Activated naive CD8-positive, alpha-beta T cell treated with anti-CD3 and anti-CD28 coated beads, Interleukin-2, amount 10 ng/mL, durations not matched to agents 7 days and 5 days (primary cell): ENCODE results near the gene PALD1. TPM values are rescaled to one million over a fixed set of nuclear protein-coding genes. Genes with fewer than 3 reads are reported as not detected.

Experiments used
- ATAC-seq: fragments of 150-1000 bp; cut with Tn5 transposase; one replicate; pipeline ENCODE4 v1.10.0; 2021; ENCODE audit warnings: low read depth, moderate library complexity
- POLR2A ChIA-PET: fragments of 350-600 bp; sonication (Branson Sonifier 250); formaldehyde crosslinking; loops from one replicate; lab custom pipeline; 2021; ENCODE audit warnings: antibody characterized with exemption; lab: Charles Lee
- DNase-seq: peaks from one replicate; pipeline ENCODE4 v3.0.0; 2021
- H3K27ac Mint-ChIP-seq: one replicate; pipeline ENCODE4 v1.8.0; 2022; ENCODE audit warnings: mild to moderate bottlenecking, mixed read lengths
- H3K27me3 Mint-ChIP-seq: one replicate; pipeline ENCODE4 v1.8.0; 2022; ENCODE audit warnings: mild to moderate bottlenecking, moderate library complexity, mixed read lengths
- H3K36me3 Mint-ChIP-seq: one replicate; pipeline ENCODE4 v1.8.0; 2021; ENCODE audit warnings: mild to moderate bottlenecking, mixed read lengths
- H3K4me1 Mint-ChIP-seq: one replicate; pipeline ENCODE4 v1.8.0; 2021; ENCODE audit warnings: mixed read lengths
- H3K4me3 Mint-ChIP-seq: one replicate; pipeline ENCODE4 v1.8.0; 2022; ENCODE audit warnings: mild to moderate bottlenecking, moderate library complexity, mixed read lengths
- H3K9me3 Mint-ChIP-seq: one replicate; pipeline ENCODE4 v1.8.0; 2021; ENCODE audit warnings: mixed read lengths
- total RNA-seq, 2 experiments: library from RNA; stranded (reverse); gene quantifications; one replicate each; pipeline ENCODE4 v1.2.3, GENCODE V29; 2021

PALD1 gene
- total RNA-seq, 2 experiments from 2014 or later = 1.1 to 1.4 TPM

DNA sequence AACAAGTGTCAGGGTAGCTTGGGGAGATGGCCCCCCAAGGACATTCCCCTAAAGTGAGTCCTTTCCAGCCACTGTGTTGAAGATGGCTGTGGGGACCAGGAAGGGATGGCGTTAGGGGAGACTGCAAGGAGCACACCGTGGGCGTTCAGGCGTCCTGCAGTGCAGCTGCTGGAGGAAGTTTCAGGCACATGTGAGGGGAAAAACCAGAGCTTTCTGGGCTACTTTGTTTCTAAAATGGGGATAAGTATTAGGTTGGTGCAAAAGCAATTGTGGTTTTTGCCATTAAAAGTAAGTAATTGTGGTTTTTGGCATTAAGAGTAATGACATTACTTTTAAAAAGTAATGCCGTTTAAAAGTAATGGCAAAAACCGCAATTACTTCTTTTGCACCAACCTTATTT lies 109.7 kb downstream of the PALD1 start:
- Mint-ChIP-seq H3K4me3 (no peak overlapping the region), H3K36me3 (no peaks in the 10 kb centered on the region), H3K9me3 (no peaks in the 10 kb centered on the region), H3K4me1 (peaks cover 24% of the 10 kb centered on the region), H3K27ac (no peak overlapping the region), H3K27me3 (peaks cover 8% of the 10 kb centered on the region)
- DNase-seq (no peak), ATAC-seq (no peak)
- POLR2A ChIA-PET = interaction anchor here (1.2 to 1.8 kb wide), 3 partner anchors 9 to 13 kb away, joined by 3 to 5 read pairs (median 4); no protein-coding TSS in a partner anchor

DNA sequence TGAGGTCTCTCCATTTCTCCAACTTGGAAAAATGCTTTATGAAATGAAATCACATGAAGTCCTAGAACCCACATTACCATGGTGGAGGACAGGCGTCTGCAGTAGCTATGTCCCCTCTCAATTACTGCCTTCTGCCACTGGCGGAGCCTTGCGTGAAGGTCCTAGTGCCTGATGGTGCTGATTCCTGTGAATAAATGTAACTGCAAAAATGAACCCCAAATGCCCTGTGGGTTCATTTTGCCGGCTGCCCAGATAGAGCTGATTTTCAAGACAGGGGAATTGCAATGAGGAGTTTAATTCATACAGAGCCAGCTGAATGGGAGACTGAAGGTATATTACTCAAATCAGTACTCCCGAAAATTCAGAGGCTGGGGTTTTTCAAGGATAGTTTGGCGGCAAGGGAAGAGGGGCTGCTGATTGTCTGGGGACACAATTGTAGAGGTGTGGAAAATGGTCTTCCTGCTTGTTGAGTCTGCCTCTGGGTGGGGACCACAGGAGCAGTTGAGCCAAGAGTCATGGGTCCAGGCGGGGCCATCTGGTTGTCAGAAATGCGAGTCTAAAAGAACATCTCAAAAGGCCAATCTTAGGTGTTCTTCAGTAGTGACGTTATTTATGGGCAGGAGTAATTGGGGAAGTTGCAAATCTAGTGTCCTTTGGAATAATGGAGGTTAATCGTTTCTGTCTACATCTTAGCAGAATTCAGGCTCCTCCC lies 110.4 kb downstream of the PALD1 start:
- ATAC-seq = no peak
- H3K4me1 Mint-ChIP-seq = peaks cover 25% of the 10 kb centered on the region
- POLR2A ChIA-PET = interaction anchor here (1.2 to 1.4 kb wide), 3 partner anchors 9 to 14 kb away, joined by 3 to 5 read pairs (median 4); no protein-coding TSS in a partner anchor

GRCh38 chr10:70589762-70590654 lies 111.4 kb downstream of the PALD1 start:
- POLR2A ChIA-PET = interaction anchor here (1.1 to 1.2 kb wide), 2 partner anchors 13 to 29 kb away, joined by 4 read pairs; no protein-coding TSS in a partner anchor

More for the DNA sequence above, 110.4 kb downstream of the PALD1 start:
- no peak overlapping the region for H3K27ac Mint-ChIP-seq
- no peak overlapping the region for H3K4me3 Mint-ChIP-seq
- H3K9me3 Mint-ChIP-seq = no peaks in the 10 kb centered on the region
- no peak for DNase-seq
- H3K36me3 Mint-ChIP-seq = no peaks in the 10 kb centered on the region
- H3K27me3 Mint-ChIP-seq = peaks cover 8% of the 10 kb centered on the region

DNA sequence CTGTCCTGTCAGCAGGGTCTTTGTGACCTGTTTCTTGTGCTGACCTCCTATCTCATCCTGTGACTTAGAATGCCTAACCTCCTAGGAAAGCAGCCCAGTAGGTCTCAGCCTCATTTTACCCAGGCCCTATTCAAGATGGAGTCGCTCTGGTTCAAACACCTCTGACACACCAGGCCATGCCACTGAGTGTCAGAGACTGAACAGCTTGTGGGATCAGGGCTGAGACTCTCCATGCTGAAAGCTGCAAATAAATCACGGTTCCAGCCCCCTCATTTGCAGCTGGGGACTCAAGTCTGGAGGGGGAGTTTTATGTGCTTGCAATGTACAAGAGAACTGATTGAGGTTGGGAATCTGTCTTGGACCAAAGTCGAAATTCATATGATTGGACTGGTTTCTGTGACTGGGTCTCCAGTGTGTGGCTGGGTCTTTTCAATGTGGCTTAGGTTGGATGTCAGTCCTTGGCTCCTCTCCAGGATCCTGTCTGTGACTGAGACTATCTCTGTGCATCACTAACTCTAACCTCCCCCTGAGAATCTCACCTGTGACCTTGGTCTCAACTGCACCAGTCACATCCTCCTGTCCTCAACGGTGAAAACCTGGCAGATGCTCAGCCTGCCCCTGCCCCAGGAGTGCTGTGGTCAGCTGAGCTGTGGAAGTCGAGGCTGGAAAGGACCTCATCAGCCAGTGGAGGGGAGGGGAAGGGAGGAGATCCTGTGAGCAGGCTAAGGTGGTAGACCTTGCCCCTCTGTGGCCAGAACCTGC lies 112.3 kb downstream of the PALD1 start:
- peaks cover 7% of the 10 kb centered on the region for H3K36me3 Mint-ChIP-seq
- no peak for DNase-seq
- H3K4me1 Mint-ChIP-seq = peaks cover 37% of the 10 kb centered on the region
- no peaks in the 10 kb centered on the region for H3K9me3 Mint-ChIP-seq
- H3K27me3 Mint-ChIP-seq = peaks cover 8% of the 10 kb centered on the region
- no peak for ATAC-seq
- no peak overlapping the region for H3K27ac Mint-ChIP-seq
- POLR2A ChIA-PET = interaction anchor here (1.1 to 3.0 kb wide), 4 partner anchors 11 to 29 kb away, joined by 4 to 12 read pairs (median 6); no protein-coding TSS in a partner anchor
- H3K4me3 Mint-ChIP-seq = no peak overlapping the region

More at GRCh38 chr10:70589762-70590654, 111.4 kb downstream of the PALD1 start:
- H3K27ac Mint-ChIP-seq = no peak overlapping the region
- H3K9me3 Mint-ChIP-seq = no peaks in the 10 kb centered on the region
- DNase-seq (no peak), ATAC-seq (no peak)
- H3K36me3 Mint-ChIP-seq = peaks cover 2% of the 10 kb centered on the region
- peaks cover 32% of the 10 kb centered on the region for H3K4me1 Mint-ChIP-seq
- H3K4me3 Mint-ChIP-seq = no peak overlapping the region
- peaks cover 8% of the 10 kb centered on the region for H3K27me3 Mint-ChIP-seq

DNA sequence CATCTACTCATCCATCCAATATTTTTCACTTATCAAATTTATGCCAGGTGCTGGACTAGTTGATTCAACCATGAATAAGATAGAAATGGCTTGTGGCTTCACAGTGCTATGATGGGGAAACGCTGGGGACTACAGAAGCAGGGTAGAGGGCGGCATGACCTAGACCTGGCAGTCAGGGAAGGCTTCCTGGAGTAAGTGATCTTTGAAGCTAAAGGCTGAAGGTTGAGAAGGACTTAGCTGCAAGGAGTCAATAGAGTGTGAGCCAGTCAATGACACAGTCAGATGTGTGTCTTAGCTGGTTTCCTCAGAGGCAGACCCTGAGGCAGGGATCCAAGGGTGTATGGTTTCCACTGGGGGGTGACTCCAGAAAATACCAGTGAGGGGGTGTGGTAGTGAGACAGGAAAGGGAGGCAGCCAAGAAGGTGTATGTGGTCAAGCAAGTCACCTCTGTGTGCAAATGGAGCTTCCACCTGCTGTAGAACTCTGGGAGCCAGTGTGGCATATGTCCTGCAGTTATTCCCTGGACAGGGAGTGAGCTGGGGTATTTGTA lies 113.7 kb downstream of the PALD1 start:
- Mint-ChIP-seq H3K27me3 (peaks cover 8% of the 10 kb centered on the region), H3K36me3 (peaks cover 21% of the 10 kb centered on the region), H3K27ac (peak overlapping the region; percentile 31), H3K9me3 (no peaks in the 10 kb centered on the region), H3K4me3 (peak overlapping the region; percentile 45), H3K4me1 (peaks cover 48% of the 10 kb centered on the region)
- no peak for DNase-seq
- POLR2A ChIA-PET = interaction anchor here (0.9 to 3.0 kb wide), 5 partner anchors 10 to 16 kb away, joined by 3 to 14 read pairs (median 7); partner anchors contain the start of gene PRF1
- ATAC-seq = no peak

DNA sequence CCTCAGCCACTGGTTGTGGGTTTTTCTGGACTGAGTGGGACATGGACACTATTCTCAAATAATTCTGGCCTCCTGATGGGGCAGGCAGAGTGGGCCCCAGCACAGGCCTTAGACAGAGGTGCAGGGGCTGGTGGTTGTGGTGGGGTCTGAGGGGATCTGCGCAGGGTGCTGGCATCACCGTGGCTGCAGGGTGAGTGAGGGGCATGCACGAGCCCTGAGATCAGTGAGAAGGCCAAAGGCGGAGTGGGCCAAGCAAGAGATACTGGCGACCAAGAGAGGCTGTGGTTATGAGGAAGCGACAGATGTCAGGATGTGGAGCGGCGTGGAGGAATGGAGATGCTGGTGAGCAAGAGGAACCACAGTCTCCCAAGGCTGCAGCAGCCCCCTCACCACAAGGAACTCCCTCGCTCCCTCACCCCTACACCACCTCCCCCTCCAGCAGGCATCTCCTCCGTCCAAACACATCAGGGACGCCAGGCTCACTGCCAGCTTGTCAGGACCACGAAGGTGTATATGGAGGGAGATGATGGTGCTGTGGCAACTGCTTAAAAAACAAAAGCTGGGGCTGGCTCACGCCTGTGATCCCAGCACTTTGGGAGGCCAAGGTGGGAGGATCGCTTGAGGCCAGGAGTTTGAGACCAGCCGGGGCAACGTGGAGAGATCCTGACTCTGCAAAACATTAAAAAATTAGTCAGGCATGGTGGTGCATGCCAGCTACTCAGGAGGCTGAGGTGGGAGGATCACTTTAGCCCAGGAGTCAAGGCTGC lies 114.4 kb downstream of the PALD1 start:
- no peak for DNase-seq
- POLR2A ChIA-PET = interaction anchor here (1.1 to 3.0 kb wide), 6 partner anchors 9 to 168 kb away, joined by 3 to 14 read pairs (median 6); partner anchors contain the start of gene PRF1
- no peak for ATAC-seq
- peak overlapping the region; percentile 39 for H3K27ac Mint-ChIP-seq
- peaks cover 8% of the 10 kb centered on the region for H3K27me3 Mint-ChIP-seq
- H3K4me3 Mint-ChIP-seq = no peak overlapping the region
- no peaks in the 10 kb centered on the region for H3K9me3 Mint-ChIP-seq
- H3K36me3 Mint-ChIP-seq = peaks cover 26% of the 10 kb centered on the region
- H3K4me1 Mint-ChIP-seq = peaks cover 53% of the 10 kb centered on the region

DNA sequence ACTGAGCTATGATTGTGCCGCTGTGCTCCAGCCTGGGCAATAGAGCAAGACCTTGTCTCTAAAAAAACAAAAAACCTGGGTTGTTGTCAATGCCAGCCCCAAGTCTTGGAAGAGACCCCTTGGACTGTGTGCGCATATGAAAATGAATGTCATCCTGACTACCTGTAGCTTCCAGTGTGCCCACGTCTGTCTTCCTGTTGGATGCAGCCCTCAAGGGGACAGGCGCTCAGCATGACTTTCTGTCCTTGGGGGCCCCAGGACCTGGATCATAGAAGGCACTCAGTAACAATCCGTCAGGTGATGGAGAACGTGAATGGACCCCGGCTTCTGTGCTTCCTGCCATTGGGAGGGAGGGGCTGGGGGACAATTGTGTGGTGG lies 114.9 kb downstream of the PALD1 start:
- POLR2A ChIA-PET = interaction anchor here (0.9 to 3.0 kb wide), 7 partner anchors 9 to 167 kb away, joined by 3 to 14 read pairs (median 5); partner anchors contain the start of gene PRF1
- peak overlapping the region; percentile 34 for H3K27ac Mint-ChIP-seq
- no peaks in the 10 kb centered on the region for H3K9me3 Mint-ChIP-seq
- no peak overlapping the region for H3K4me3 Mint-ChIP-seq
- ATAC-seq (no peak), DNase-seq (no peak)
- peaks cover 8% of the 10 kb centered on the region for H3K27me3 Mint-ChIP-seq
- H3K36me3 Mint-ChIP-seq = peaks cover 29% of the 10 kb centered on the region
- H3K4me1 Mint-ChIP-seq = peaks cover 56% of the 10 kb centered on the region

GRCh38 chr10:70594161-70594560 lies 115.6 kb downstream of the PALD1 start:
- Mint-ChIP-seq H3K27me3 (peaks cover 6% of the 10 kb centered on the region), H3K4me1 (peaks cover 59% of the 10 kb centered on the region), H3K4me3 (no peak overlapping the region), H3K27ac (no peak overlapping the region), H3K9me3 (no peaks in the 10 kb centered on the region), H3K36me3 (peaks cover 34% of the 10 kb centered on the region)
- ATAC-seq (no peak), DNase-seq (no peak)
- POLR2A ChIA-PET = interaction anchor here (0.6 to 3.0 kb wide), 7 partner anchors 8 to 293 kb away, joined by 3 to 14 read pairs (median 4); partner anchors contain the start of gene PRF1

DNA sequence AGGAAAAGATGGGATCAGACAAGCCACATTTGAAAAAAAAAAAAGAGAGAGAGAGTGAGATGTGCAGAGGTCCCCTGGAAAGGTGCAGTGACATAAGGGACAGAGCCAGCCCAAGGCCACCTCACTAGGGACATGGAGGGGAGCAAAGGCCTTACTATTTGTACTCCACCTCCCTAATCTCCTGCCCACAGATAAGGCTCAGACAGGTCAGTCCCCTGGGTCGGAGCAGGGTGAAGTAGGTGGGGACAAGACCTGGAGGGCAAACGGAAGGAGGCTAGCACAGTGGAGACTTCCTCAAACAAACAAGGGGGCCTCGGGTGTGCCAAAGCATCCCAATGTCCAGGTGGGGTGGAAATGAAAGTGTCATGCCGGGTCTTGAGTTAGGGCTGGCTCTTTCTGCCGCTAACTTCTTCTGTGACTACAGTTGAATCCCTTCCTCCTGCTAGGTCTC lies 117.0 kb downstream of the PALD1 start:
- DNase-seq = no peak
- POLR2A ChIA-PET = interaction anchor here (1.2 kb wide), 1 partner anchor 8 kb away, joined by 3 read pairs; no protein-coding TSS in a partner anchor
- ATAC-seq = no peak
- Mint-ChIP-seq H3K27me3 (no peaks in the 10 kb centered on the region), H3K4me1 (peaks cover 57% of the 10 kb centered on the region), H3K36me3 (peaks cover 42% of the 10 kb centered on the region), H3K27ac (no peak overlapping the region), H3K9me3 (no peaks in the 10 kb centered on the region), H3K4me3 (no peak overlapping the region)

- H3K9me3 Mint-ChIP-seq = no peaks in the 10 kb centered on the region
- H3K27ac Mint-ChIP-seq = no peak overlapping the region
- POLR2A ChIA-PET = no interaction called here
- peaks cover 55% of the 10 kb centered on the region for H3K4me1 Mint-ChIP-seq
- ATAC-seq (no peak), DNase-seq (no peak)
- no peaks in the 10 kb centered on the region for H3K27me3 Mint-ChIP-seq
- no peak overlapping the region for H3K4me3 Mint-ChIP-seq
- H3K36me3 Mint-ChIP-seq = peaks cover 43% of the 10 kb centered on the region
These were observed 117.7 kb downstream of the PALD1 start for GRCh38 chr10:70596110-70596798.
